ENCODE results near the gene MAGI1.

- TF ChIP-seq POLR2A (IDR thresholded peaks at IDR 0.05) (no peak), POLR2AphosphoS5 (IDR thresholded peaks at IDR 0.05) (no peak), EP300 (IDR thresholded peaks at IDR 0.05) (no peak)
- TF ChIP-seq, protein P1, sequence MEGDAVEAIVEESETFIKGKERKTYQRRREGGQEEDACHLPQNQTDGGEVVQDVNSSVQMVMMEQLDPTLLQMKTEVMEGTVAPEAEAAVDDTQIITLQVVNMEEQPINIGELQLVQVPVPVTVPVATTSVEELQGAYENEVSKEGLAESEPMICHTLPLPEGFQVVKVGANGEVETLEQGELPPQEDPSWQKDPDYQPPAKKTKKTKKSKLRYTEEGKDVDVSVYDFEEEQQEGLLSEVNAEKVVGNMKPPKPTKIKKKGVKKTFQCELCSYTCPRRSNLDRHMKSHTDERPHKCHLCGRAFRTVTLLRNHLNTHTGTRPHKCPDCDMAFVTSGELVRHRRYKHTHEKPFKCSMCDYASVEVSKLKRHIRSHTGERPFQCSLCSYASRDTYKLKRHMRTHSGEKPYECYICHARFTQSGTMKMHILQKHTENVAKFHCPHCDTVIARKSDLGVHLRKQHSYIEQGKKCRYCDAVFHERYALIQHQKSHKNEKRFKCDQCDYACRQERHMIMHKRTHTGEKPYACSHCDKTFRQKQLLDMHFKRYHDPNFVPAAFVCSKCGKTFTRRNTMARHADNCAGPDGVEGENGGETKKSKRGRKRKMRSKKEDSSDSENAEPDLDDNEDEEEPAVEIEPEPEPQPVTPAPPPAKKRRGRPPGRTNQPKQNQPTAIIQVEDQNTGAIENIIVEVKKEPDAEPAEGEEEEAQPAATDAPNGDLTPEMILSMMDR (IDR thresholded peaks at IDR 0.05), result no peak
Observed at GRCh38 chr3:65350801-65351476, 687.8 kb downstream of the MAGI1 start.
